ENCODE data around the gene ARHGEF25. TPM values are rescaled to one million over a fixed set of nuclear protein-coding genes. Genes with fewer than 3 reads are reported as not detected.

The ARHGEF25 gene
- total RNA-seq, 1 experiment from 2014 or later, result 12.9 TPM

DNA sequence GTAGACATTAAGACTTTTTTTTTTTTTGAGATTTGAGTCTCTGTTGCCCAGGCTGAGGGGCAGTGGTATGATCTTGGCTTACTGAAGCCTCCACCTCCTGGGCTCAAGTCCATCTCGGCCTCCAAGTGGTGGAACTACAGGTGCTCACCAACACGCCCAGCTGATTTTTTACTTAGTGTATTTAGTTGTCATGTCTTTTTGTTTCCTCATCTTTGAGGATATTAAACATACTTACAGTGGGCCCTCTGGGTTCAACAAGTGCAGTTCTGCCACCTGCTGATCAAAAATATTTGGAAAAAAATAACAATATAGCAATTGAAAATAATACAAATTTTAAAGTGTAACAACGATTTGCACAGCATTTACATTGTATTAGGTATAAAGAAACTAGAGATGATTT is 26.1 kb downstream of the ARHGEF25 start:
- Histone ChIP-seq H3K9me2 (ENCODE audit: insufficient read depth) (no peaks in the 10 kb centered on the region), H3F3A (ENCODE audit: insufficient read depth, low read depth) (no peaks in the 10 kb centered on the region), H3K79me2 (ENCODE audit: low read depth) (no peaks in the 10 kb centered on the region), H3K27ac (no peak overlapping the region), H3K4me3 (no peak overlapping the region), H3K4me1 (replicated peaks; ENCODE audit: insufficient read depth) (peaks cover 8% of the 10 kb centered on the region; the same call in 1 of the 2 replicates), H3K9me3 (ENCODE audit: insufficient read depth, low read depth) (no peaks in the 10 kb centered on the region), H3K36me3 (ENCODE audit: low read depth) (no peaks in the 10 kb centered on the region), H3K4me2 (no peak overlapping the region), H2AFZ (no peak overlapping the region), H4K20me1 (ENCODE audit: insufficient read depth) (no peaks in the 10 kb centered on the region), H3K27me3 (ENCODE audit: insufficient read depth, low read depth) (peaks cover 27% of the 10 kb centered on the region)
- POLR2A ChIA-PET (ENCODE audit: unreplicated experiment), result interaction anchor here (0.7 kb wide), 1 partner anchor 26 kb away, joined by 7 read pairs; the partner anchor contains the start of gene ARHGEF25
- no peak for DNase-seq
- intact Hi-C loops (cut with micrococcal nuclease; ENCODE audit: unreplicated experiment), result no loop called here
- no TSS peak for BruUV-seq (replicated peaks)
- CTCF ChIA-PET, result interaction anchor here (0.7 kb wide), 1 partner anchor 182 kb away, joined by 8 read pairs; the partner anchor contains the start of gene INHBE
- TF ChIP-seq, protein P1, sequence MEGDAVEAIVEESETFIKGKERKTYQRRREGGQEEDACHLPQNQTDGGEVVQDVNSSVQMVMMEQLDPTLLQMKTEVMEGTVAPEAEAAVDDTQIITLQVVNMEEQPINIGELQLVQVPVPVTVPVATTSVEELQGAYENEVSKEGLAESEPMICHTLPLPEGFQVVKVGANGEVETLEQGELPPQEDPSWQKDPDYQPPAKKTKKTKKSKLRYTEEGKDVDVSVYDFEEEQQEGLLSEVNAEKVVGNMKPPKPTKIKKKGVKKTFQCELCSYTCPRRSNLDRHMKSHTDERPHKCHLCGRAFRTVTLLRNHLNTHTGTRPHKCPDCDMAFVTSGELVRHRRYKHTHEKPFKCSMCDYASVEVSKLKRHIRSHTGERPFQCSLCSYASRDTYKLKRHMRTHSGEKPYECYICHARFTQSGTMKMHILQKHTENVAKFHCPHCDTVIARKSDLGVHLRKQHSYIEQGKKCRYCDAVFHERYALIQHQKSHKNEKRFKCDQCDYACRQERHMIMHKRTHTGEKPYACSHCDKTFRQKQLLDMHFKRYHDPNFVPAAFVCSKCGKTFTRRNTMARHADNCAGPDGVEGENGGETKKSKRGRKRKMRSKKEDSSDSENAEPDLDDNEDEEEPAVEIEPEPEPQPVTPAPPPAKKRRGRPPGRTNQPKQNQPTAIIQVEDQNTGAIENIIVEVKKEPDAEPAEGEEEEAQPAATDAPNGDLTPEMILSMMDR (conservative IDR thresholded peaks at IDR 0.05), result no peak
- no peak for TF ChIP-seq EZH2 (IDR thresholded peaks at IDR 0.05; ENCODE audit: low read depth)

DNA sequence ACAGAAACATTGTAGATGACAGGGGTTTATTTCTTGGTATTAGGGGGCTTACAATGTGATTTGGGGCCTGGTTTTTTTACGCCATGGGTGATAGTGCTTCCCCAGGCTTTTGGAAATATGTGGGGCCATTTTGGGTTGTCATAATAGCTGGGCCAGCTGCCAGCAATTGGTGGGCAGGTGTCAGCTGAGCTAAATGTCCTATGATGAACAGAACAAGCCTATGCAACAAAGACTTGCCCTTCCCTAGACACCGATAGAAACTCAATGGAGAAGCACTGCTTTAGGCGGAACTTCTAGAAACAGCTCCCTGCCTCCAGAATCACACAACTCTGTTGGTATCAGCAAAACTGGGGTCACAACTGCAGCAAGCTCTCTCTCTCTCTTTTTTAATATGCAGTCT is 26.9 kb downstream of the ARHGEF25 start:
- Histone ChIP-seq H3K4me3 (no peak overlapping the region), H3F3A (ENCODE audit: insufficient read depth, low read depth) (no peaks in the 10 kb centered on the region), H3K9me3 (ENCODE audit: insufficient read depth, low read depth) (no peaks in the 10 kb centered on the region), H3K79me2 (ENCODE audit: low read depth) (no peaks in the 10 kb centered on the region), H2AFZ (no peak overlapping the region), H3K4me1 (replicated peaks; ENCODE audit: insufficient read depth) (peaks cover 8% of the 10 kb centered on the region; the same call in 1 of the 2 replicates), H3K4me2 (no peak overlapping the region), H3K9me2 (ENCODE audit: insufficient read depth) (no peaks in the 10 kb centered on the region), H4K20me1 (ENCODE audit: insufficient read depth) (no peaks in the 10 kb centered on the region), H3K27me3 (ENCODE audit: insufficient read depth, low read depth) (peaks cover 27% of the 10 kb centered on the region), H3K27ac (no peak overlapping the region), H3K36me3 (ENCODE audit: low read depth) (no peaks in the 10 kb centered on the region)
- no peak for TF ChIP-seq EZH2 (IDR thresholded peaks at IDR 0.05; ENCODE audit: low read depth)
- TF ChIP-seq, protein P1 (conservative IDR thresholded peaks at IDR 0.05), result no peak
- BruUV-seq (replicated peaks), result no TSS peak
- DNase-seq, result no peak
- intact Hi-C loops (cut with micrococcal nuclease; ENCODE audit: unreplicated experiment), result no loop called here
- POLR2A ChIA-PET (ENCODE audit: unreplicated experiment), result interaction anchor here (0.7 kb wide), 1 partner anchor 27 kb away, joined by 7 read pairs; the partner anchor contains the start of gene ARHGEF25
- CTCF ChIA-PET, result no interaction called here

- Histone ChIP-seq H3K4me2 (no peak overlapping the region), H2AFZ (no peak overlapping the region), H4K20me1 (ENCODE audit: insufficient read depth) (no peaks in the 10 kb centered on the region), H3K9me2 (ENCODE audit: insufficient read depth) (no peaks in the 10 kb centered on the region), H3K4me3 (no peak overlapping the region), H3K9me3 (ENCODE audit: insufficient read depth, low read depth) (peaks cover 11% of the 10 kb centered on the region; the same call in 1 of the 2 replicates), H3K4me1 (replicated peaks; ENCODE audit: insufficient read depth) (no peaks in the 10 kb centered on the region), H3K36me3 (ENCODE audit: low read depth) (no peaks in the 10 kb centered on the region), H3K79me2 (ENCODE audit: low read depth) (no peaks in the 10 kb centered on the region), H3K27ac (no peak overlapping the region), H3F3A (ENCODE audit: insufficient read depth, low read depth) (no peaks in the 10 kb centered on the region), H3K27me3 (ENCODE audit: insufficient read depth, low read depth) (peaks cover 27% of the 10 kb centered on the region)
- no peak for DNase-seq
- BruUV-seq (replicated peaks), result no TSS peak
- intact Hi-C loops (cut with micrococcal nuclease; ENCODE audit: unreplicated experiment), result no loop called here
- CTCF ChIA-PET, result no interaction called here
- POLR2A ChIA-PET (ENCODE audit: unreplicated experiment), result no interaction called here
- TF ChIP-seq EZH2 (IDR thresholded peaks at IDR 0.05; ENCODE audit: low read depth), result no peak
- TF ChIP-seq, protein P1 (conservative IDR thresholded peaks at IDR 0.05), result no peak
Measured at GRCh38 chr12:57640175-57641042, 29.2 kb downstream of the ARHGEF25 start.

Data from PC-9 (cell line).